ENCODE data around the gene ST6GAL1. TPM values are rescaled to one million over a fixed set of nuclear protein-coding genes. Genes with fewer than 3 reads are reported as not detected.

Gene ST6GAL1
- total and polyA plus RNA-seq, 10 of the 15 experiments (the other 5 are each of a cell fraction or from before 2014, with no cell fraction given), result 74.2 to 248 (median 149) TPM

DNA sequence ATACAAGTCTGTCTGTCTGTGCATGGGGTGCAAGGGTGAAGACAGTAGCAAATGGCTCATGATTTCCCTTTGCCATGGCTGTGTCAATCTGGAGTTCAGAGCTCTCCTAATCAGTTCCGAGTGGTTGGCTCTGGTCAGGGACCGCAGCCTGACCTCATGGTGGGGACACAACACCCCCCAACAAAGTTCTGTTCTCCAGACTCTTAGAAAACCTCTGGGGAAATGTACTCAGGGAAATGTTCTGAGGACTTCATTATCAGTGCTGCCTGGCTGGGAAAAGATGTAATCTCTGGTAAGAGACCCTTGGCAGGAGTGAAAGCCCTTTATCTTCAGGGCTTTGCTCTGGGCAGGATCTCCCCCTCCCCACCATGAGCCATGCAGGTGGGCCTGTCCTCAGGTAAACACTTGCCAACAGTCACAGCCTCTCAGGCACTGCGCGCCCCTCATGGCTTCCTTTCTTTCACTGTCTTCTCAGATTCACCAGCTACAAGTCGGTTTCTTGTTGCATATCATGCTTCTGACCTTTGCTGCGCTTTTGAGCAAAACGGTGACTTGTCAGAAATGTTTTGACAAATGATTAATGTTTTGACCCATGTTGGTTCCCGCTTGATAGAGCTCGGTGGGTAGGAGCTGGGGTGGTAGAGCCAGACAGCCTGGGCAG, 95.5 kb downstream of the ST6GAL1 start:
- ChIA-PET RAD21 (ENCODE audit: unreplicated experiment) (interaction anchor here (0.8 to 9.9 kb wide), 14 partner anchors 8 to 176 kb away, joined by 3 to 183 read pairs (median 28); partner anchors contain the start of gene ST6GAL1), POLR2A (interaction anchor here (0.7 to 10.2 kb wide), 15 partner anchors 9 to 243 kb away, joined by 3 to 137 read pairs (median 10); partner anchors contain the start of gene EIF4A2), SMC1A (ENCODE audit: uncharacterized antibody, unreplicated experiment) (interaction anchor here (0.9 to 10.8 kb wide), 20 partner anchors 9 to 242 kb away, joined by 3 to 213 read pairs (median 8); partner anchors contain the start of genes EIF4A2, RPL39L and ST6GAL1), CTCF (interaction anchor here (1.0 to 4.6 kb wide), 18 partner anchors 9 to 139 kb away, joined by 3 to 23 read pairs (median 5); partner anchors contain the start of gene RPL39L)
- in situ Hi-C loops (cut with MboI) (no loop called here), intact Hi-C loops (cut with micrococcal nuclease; ENCODE audit: unreplicated experiment) (loop anchor here (2.0 to 10.0 kb wide), 8 partner anchors 19 to 1091 kb away; partner anchors contain the start of genes EIF4A2, ST6GAL1 and TRA2B)
- Histone ChIP-seq H3K79me2 (ENCODE audit: control insufficient read depth, insufficient read depth, low read length) (peaks cover 90% of the 10 kb centered on the region), H4K20me1 (ENCODE audit: control insufficient read depth, insufficient read depth) (no peaks in the 10 kb centered on the region), H3K9ac (ENCODE audit: control insufficient read depth, insufficient read depth, low read length) (peak overlapping the region; percentile 86), H3K27me3 (replicated peaks in 1 of 2; ENCODE audit: control insufficient read depth in 2 of 2, insufficient read depth in 2 of 2, low read length in 1 of 2) (no peaks in the 10 kb centered on the region), H3K4me1 (ENCODE audit: control insufficient read depth, insufficient read depth, low read length) (peaks cover 29% of the 10 kb centered on the region), H2AFZ (ENCODE audit: control insufficient read depth, low read depth, low read length) (no peak overlapping the region), H3K36me3 (ENCODE audit: control insufficient read depth in 2 of 2, insufficient read depth in 2 of 2, low read length in 1 of 2) (peaks cover 0 to 6% of the 10 kb centered on the region in 2 experiments; a peak in 1 of 4 replicates), H3K4me3 (peak overlapping the region; percentile 76), H3K9me3 (replicated peaks; ENCODE audit: control insufficient read depth, insufficient read depth, low read length) (no peaks in the 10 kb centered on the region), H3K4me2 (ENCODE audit: control insufficient read depth, insufficient read depth) (peak overlapping the region; percentile 52), H3K27ac (ENCODE audit: control insufficient read depth, insufficient read depth) (peak overlapping the region; percentile 92)
- DNase-seq (ENCODE audit: low read depth, low spot score), result peak; percentile 71
- peak; percentile 52 for ATAC-seq
- TSS peak; percentile 4 for BruUV-seq (replicated peaks)
- 2% methylated on average over 9 of the region's 9 CpGs for WGBS (ENCODE audit: insufficient coverage, insufficient replicate concordance, low lambda C conversion rate, missing lambda C conversion rate)
- FAIRE-seq, result no peak
- TF ChIP-seq HDGF (IDR thresholded peaks at IDR 0.05), result no peak
- no peak for TF ChIP-seq HSF1 (IDR thresholded peaks at IDR 0.05; ENCODE audit: low read depth, low read length)
- TF ChIP-seq CHD2 (IDR thresholded peaks at IDR 0.05; ENCODE audit: borderline replicate concordance, low read depth, low read length), result no peak
- TF ChIP-seq KDM1A (IDR thresholded peaks at IDR 0.05; ENCODE audit: borderline replicate concordance), result no peak
- TF ChIP-seq CREM (IDR thresholded peaks at IDR 0.05; ENCODE audit: low read depth), result no peak
- TF ChIP-seq SMAD5 (IDR thresholded peaks at IDR 0.05; ENCODE audit: low read depth), result 0 out of 2 replicates have a peak, but pooled peaks have one; percentile 15
- TF ChIP-seq FOXK2 (IDR thresholded peaks at IDR 0.05), result no peak
- no peak for TF ChIP-seq POU2F2 (IDR thresholded peaks at IDR 0.05; ENCODE audit: borderline replicate concordance, low read depth, low read length)
- no peak for TF ChIP-seq NBN (IDR thresholded peaks at IDR 0.05)
- TF ChIP-seq TCF3 (IDR thresholded peaks at IDR 0.05; ENCODE audit: borderline replicate concordance, insufficient read depth, low read depth, low read length), result no peak
- TF ChIP-seq NFYB (IDR thresholded peaks at IDR 0.05; ENCODE audit: insufficient read depth, low read depth, low read length), result no peak
- TF ChIP-seq RCOR1 (conservative IDR thresholded peaks at IDR 0.05; ENCODE audit: low read depth, low read length), result no peak
- 0 out of 2 replicates have a peak, but pooled peaks have one; percentile 24 for TF ChIP-seq SIN3A (IDR thresholded peaks at IDR 0.05; ENCODE audit: low read depth, low read length)
- TF ChIP-seq, protein P1, sequence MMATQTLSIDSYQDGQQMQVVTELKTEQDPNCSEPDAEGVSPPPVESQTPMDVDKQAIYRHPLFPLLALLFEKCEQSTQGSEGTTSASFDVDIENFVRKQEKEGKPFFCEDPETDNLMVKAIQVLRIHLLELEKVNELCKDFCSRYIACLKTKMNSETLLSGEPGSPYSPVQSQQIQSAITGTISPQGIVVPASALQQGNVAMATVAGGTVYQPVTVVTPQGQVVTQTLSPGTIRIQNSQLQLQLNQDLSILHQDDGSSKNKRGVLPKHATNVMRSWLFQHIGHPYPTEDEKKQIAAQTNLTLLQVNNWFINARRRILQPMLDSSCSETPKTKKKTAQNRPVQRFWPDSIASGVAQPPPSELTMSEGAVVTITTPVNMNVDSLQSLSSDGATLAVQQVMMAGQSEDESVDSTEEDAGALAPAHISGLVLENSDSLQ (IDR thresholded peaks at IDR 0.05), result peak; percentile 77; the same call in 1 of the 2 replicates
- TF ChIP-seq POLR2AphosphoS5 (IDR thresholded peaks at IDR 0.05; ENCODE audit: low read length), result peak; percentile 64
- no peak for TF ChIP-seq IKZF2 (IDR thresholded peaks at IDR 0.05)
- no peak for TF ChIP-seq MYC (IDR thresholded peaks at IDR 0.05; ENCODE audit: insufficient read depth, insufficient read length, insufficient replicate concordance, low read length, severe bottlenecking)
- TF ChIP-seq, protein P2, sequence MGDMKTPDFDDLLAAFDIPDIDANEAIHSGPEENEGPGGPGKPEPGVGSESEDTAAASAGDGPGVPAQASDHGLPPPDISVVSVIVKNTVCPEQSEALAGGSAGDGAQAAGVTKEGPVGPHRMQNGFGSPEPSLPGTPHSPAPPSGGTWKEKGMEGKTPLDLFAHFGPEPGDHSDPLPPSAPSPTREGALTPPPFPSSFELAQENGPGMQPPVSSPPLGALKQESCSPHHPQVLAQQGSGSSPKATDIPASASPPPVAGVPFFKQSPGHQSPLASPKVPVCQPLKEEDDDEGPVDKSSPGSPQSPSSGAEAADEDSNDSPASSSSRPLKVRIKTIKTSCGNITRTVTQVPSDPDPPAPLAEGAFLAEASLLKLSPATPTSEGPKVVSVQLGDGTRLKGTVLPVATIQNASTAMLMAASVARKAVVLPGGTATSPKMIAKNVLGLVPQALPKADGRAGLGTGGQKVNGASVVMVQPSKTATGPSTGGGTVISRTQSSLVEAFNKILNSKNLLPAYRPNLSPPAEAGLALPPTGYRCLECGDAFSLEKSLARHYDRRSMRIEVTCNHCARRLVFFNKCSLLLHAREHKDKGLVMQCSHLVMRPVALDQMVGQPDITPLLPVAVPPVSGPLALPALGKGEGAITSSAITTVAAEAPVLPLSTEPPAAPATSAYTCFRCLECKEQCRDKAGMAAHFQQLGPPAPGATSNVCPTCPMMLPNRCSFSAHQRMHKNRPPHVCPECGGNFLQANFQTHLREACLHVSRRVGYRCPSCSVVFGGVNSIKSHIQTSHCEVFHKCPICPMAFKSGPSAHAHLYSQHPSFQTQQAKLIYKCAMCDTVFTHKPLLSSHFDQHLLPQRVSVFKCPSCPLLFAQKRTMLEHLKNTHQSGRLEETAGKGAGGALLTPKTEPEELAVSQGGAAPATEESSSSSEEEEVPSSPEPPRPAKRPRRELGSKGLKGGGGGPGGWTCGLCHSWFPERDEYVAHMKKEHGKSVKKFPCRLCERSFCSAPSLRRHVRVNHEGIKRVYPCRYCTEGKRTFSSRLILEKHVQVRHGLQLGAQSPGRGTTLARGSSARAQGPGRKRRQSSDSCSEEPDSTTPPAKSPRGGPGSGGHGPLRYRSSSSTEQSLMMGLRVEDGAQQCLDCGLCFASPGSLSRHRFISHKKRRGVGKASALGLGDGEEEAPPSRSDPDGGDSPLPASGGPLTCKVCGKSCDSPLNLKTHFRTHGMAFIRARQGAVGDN (IDR thresholded peaks at IDR 0.05), result 0 out of 2 replicates have a peak, but pooled peaks have one; percentile 16

Measured in GM12878 (cell line).